Inferior parietal cortex (tissue), 1 donor: Measurements from ENCODE around the gene RPRD1B.

Source experiments
- DNase-seq: peaks from one replicate; pipeline ENCODE4 v3.0.0-alpha.2; 2016; ENCODE audit errors: extremely low spot score

RPRD1B gene

GRCh38 chr20:38120625-38120988, 87.1 kb downstream of the RPRD1B start:
- DNase-seq, result no peak

- DNase-seq, result no peak
Measured at GRCh38 chr20:38121741-38122140, 88.2 kb downstream of the RPRD1B start.

GRCh38 chr20:38123021-38123587, 89.6 kb downstream of the RPRD1B start:
- DNase-seq, result no peak

- DNase-seq, result no peak
Measured at GRCh38 chr20:38125157-38126056, 91.9 kb downstream of the RPRD1B start.

GRCh38 chr20:38126146-38126921, 92.8 kb downstream of the RPRD1B start:
- no peak for DNase-seq

- peak; percentile 34 for DNase-seq
Measured at GRCh38 chr20:38126932-38127621, 93.5 kb downstream of the RPRD1B start.

- no peak for DNase-seq
Measured at GRCh38 chr20:38127920-38128528, 94.5 kb downstream of the RPRD1B start.

- DNase-seq, result no peak
Measured at GRCh38 chr20:38128691-38129090, 95.1 kb downstream of the RPRD1B start.

- no peak for DNase-seq
Measured at GRCh38 chr20:38129248-38129865, 95.8 kb downstream of the RPRD1B start.

- DNase-seq, result no peak
Measured at GRCh38 chr20:38129893-38130609, 96.5 kb downstream of the RPRD1B start.

- DNase-seq, result no peak
Measured at GRCh38 chr20:38130687-38131587, 97.4 kb downstream of the RPRD1B start.

- no peak for DNase-seq
Measured at GRCh38 chr20:38131588-38132121, 98.1 kb downstream of the RPRD1B start.

GRCh38 chr20:38132156-38132909, 98.8 kb downstream of the RPRD1B start:
- no peak for DNase-seq

- DNase-seq, result no peak
Measured at GRCh38 chr20:38132910-38133501, 99.5 kb downstream of the RPRD1B start.

- no peak for DNase-seq
Measured at GRCh38 chr20:38133680-38134426, 100.3 kb downstream of the RPRD1B start.

- no peak for DNase-seq
Measured at GRCh38 chr20:38134427-38135270, 101.1 kb downstream of the RPRD1B start.
